Medulla oblongata (tissue), 1 donor: Measurements from ENCODE around the gene IQCE.
"Not testable (repeated sequence)": the region's sequence is repeated elsewhere in the genome, so short reads cannot be mapped to it uniquely, and the experiment has no call there.

Source experiments
- DNase-seq: peaks from one replicate; pipeline ENCODE4 v3.0.0-alpha.2; 2015; ENCODE audit errors: extremely low spot score

Gene IQCE

GRCh38 chr7:2601907-2602306 lies 43.1 kb downstream of the IQCE start:
- DNase-seq: no peak

- DNase-seq: no peak
Observed at GRCh38 chr7:2602406-2603043, 43.7 kb downstream of the IQCE start.

- no peak for DNase-seq
Observed at GRCh38 chr7:2603044-2603965, 44.5 kb downstream of the IQCE start.

GRCh38 chr7:2604608-2605174 lies 45.9 kb downstream of the IQCE start:
- DNase-seq: no peak

- no peak for DNase-seq
Observed at GRCh38 chr7:2605608-2606538, 47.1 kb downstream of the IQCE start.

- DNase-seq: no peak
Observed at GRCh38 chr7:2606539-2606936, 47.8 kb downstream of the IQCE start.

- no peak for DNase-seq
Observed at GRCh38 chr7:2607122-2607922, 48.5 kb downstream of the IQCE start.

- DNase-seq: no peak
Observed at GRCh38 chr7:2607923-2608904, 49.4 kb downstream of the IQCE start.

GRCh38 chr7:2608921-2609411 lies 50.2 kb downstream of the IQCE start:
- peak; percentile 63 for DNase-seq

- not testable (repeated sequence) for DNase-seq
Observed at GRCh38 chr7:2609646-2610045, 50.9 kb downstream of the IQCE start.

- no peak for DNase-seq
Observed at GRCh38 chr7:2610466-2610865, 51.7 kb downstream of the IQCE start.

GRCh38 chr7:2610898-2611297 lies 52.1 kb downstream of the IQCE start:
- DNase-seq: no peak

- DNase-seq: no peak
Observed at GRCh38 chr7:2611401-2611800, 52.6 kb downstream of the IQCE start.

GRCh38 chr7:2611922-2612321 lies 53.1 kb downstream of the IQCE start:
- no peak for DNase-seq

- DNase-seq: no peak
Observed at GRCh38 chr7:2612445-2613097, 53.8 kb downstream of the IQCE start.

GRCh38 chr7:2613098-2613930 lies 54.5 kb downstream of the IQCE start:
- no peak for DNase-seq

GRCh38 chr7:2613931-2614600 lies 55.3 kb downstream of the IQCE start:
- peak; percentile 61 for DNase-seq
